ENCODE measurements around the gene CDK19. TPM values are rescaled to one million over a fixed set of nuclear protein-coding genes. Genes with fewer than 3 reads are reported as not detected.

Gene CDK19
- total RNA-seq, 1 donor from 2014 or later, result 34.4 TPM

GRCh38 chr6:110650755-110651154 is 164.5 kb downstream of the CDK19 start:
- no peak overlapping the region for H3K4me2 ChIP-seq
- no peak overlapping the region for H3K9ac ChIP-seq
- H3K27ac Mint-ChIP-seq, result no peak overlapping the region
- H2AFZ ChIP-seq (replicated peaks), result no peak overlapping the region
- peaks cover 2% of the 10 kb centered on the region for H3K9me3 Mint-ChIP-seq
- H3K36me3 Mint-ChIP-seq, result peaks cover 10% of the 10 kb centered on the region
- no peak for DNase-seq (ENCODE audit: low spot score)
- H3F3A ChIP-seq (ENCODE audit: low read depth), result no peaks in the 10 kb centered on the region
- no peak overlapping the region for H3K4me3 Mint-ChIP-seq
- H3K36me3 ChIP-seq, result peaks cover 3% of the 10 kb centered on the region
- no peaks in the 10 kb centered on the region for H3K9me3 ChIP-seq (ENCODE audit: low read depth)
- H3K4me3 ChIP-seq, result no peak overlapping the region
- H4K20me1 ChIP-seq (ENCODE audit: low read depth), result no peaks in the 10 kb centered on the region
- H3K79me2 ChIP-seq (ENCODE audit: low read depth), result no peaks in the 10 kb centered on the region
- no peak for TF ChIP-seq EZH2 (IDR thresholded peaks at IDR 0.05)
- TF ChIP-seq EZH2phosphoT487 (IDR thresholded peaks at IDR 0.05), result no peak
- TF ChIP-seq CTCF (IDR thresholded peaks at IDR 0.05), result no peak
- H3K4me1 Mint-ChIP-seq, result peaks cover 16% of the 10 kb centered on the region
- H3K4me1 ChIP-seq, result no peaks in the 10 kb centered on the region
- peaks cover 2% of the 10 kb centered on the region for H3K27me3 Mint-ChIP-seq (ENCODE audit: insufficient read depth, low read depth)
- H3K27ac ChIP-seq, result no peak overlapping the region
- no peaks in the 10 kb centered on the region for H3K27me3 ChIP-seq

GRCh38 chr6:110649704-110650103 is 165.6 kb downstream of the CDK19 start:
- DNase-seq (ENCODE audit: low spot score), result no peak
- Histone ChIP-seq H3K27me3 (no peaks in the 10 kb centered on the region), H2AFZ (replicated peaks) (no peak overlapping the region), H3K9me3 (ENCODE audit: low read depth) (no peaks in the 10 kb centered on the region), H3K4me1 (no peaks in the 10 kb centered on the region), H3K4me3 (no peak overlapping the region), H3K36me3 (peaks cover 3% of the 10 kb centered on the region), H3K27ac (no peak overlapping the region), H3K9ac (no peak overlapping the region), H3K79me2 (ENCODE audit: low read depth) (no peaks in the 10 kb centered on the region), H3K4me2 (no peak overlapping the region), H4K20me1 (ENCODE audit: low read depth) (no peaks in the 10 kb centered on the region), H3F3A (ENCODE audit: low read depth) (no peaks in the 10 kb centered on the region)
- H3K4me1 Mint-ChIP-seq, result peaks cover 16% of the 10 kb centered on the region
- no peak for TF ChIP-seq EZH2phosphoT487 (IDR thresholded peaks at IDR 0.05)
- TF ChIP-seq EZH2 (IDR thresholded peaks at IDR 0.05), result no peak
- no peak for TF ChIP-seq CTCF (IDR thresholded peaks at IDR 0.05)
- no peak overlapping the region for H3K4me3 Mint-ChIP-seq
- H3K36me3 Mint-ChIP-seq, result peaks cover 16% of the 10 kb centered on the region
- peaks cover 4% of the 10 kb centered on the region for H3K9me3 Mint-ChIP-seq
- peaks cover 2% of the 10 kb centered on the region for H3K27me3 Mint-ChIP-seq (ENCODE audit: insufficient read depth, low read depth)
- H3K27ac Mint-ChIP-seq, result no peak overlapping the region

- no peak overlapping the region for H3K9ac ChIP-seq
- no peaks in the 10 kb centered on the region for H3K4me1 ChIP-seq
- H3K36me3 ChIP-seq, result peaks cover 3% of the 10 kb centered on the region
- peak; percentile 2 for DNase-seq (ENCODE audit: low spot score)
- H3K36me3 Mint-ChIP-seq, result peaks cover 18% of the 10 kb centered on the region
- H4K20me1 ChIP-seq (ENCODE audit: low read depth), result no peaks in the 10 kb centered on the region
- peaks cover 2% of the 10 kb centered on the region for H3K27me3 Mint-ChIP-seq (ENCODE audit: insufficient read depth, low read depth)
- no peak overlapping the region for H3K27ac Mint-ChIP-seq
- no peak overlapping the region for H2AFZ ChIP-seq (replicated peaks)
- no peaks in the 10 kb centered on the region for H3F3A ChIP-seq (ENCODE audit: low read depth)
- no peak overlapping the region for H3K4me2 ChIP-seq
- H3K79me2 ChIP-seq (ENCODE audit: low read depth), result no peaks in the 10 kb centered on the region
- H3K9me3 Mint-ChIP-seq, result peaks cover 4% of the 10 kb centered on the region
- H3K4me1 Mint-ChIP-seq, result no peaks in the 10 kb centered on the region
- no peaks in the 10 kb centered on the region for H3K27me3 ChIP-seq
- no peak overlapping the region for H3K4me3 ChIP-seq
- TF ChIP-seq EZH2 (IDR thresholded peaks at IDR 0.05) (no peak), EZH2phosphoT487 (IDR thresholded peaks at IDR 0.05) (no peak), CTCF (IDR thresholded peaks at IDR 0.05) (peak; percentile 46)
- no peaks in the 10 kb centered on the region for H3K9me3 ChIP-seq (ENCODE audit: low read depth)
- H3K4me3 Mint-ChIP-seq, result no peak overlapping the region
- H3K27ac ChIP-seq, result no peak overlapping the region
Measured at GRCh38 chr6:110646951-110647910, 168.0 kb downstream of the CDK19 start.
